H1 (cell line): ENCODE data around the gene RBM19.

ENCODE experiments used
- CTBP2 ChIP-seq: IDR thresholded peaks from 2 replicates; pipeline ENCODE4 v1.7.0; 2011; ENCODE audit warnings: borderline replicate concordance, mild to moderate bottlenecking, moderate library complexity, mixed read lengths, low read length; ENCODE audit not compliant: insufficient read depth, insufficient read length
- POLR2AphosphoS5 ChIP-seq: IDR thresholded peaks from 2 replicates; pipeline ENCODE4 v1.6.1; 2011; ENCODE audit warnings: low read depth, low read length
- TF ChIP-seq, protein P1 (sequence below): fragments of 300-600 bp; sonication (generic); IDR thresholded peaks from 2 replicates; pipeline ENCODE4 v1.7.1; 2012; ENCODE audit warnings: low read length, moderate library complexity, mild to moderate bottlenecking, inconsistent platforms; ENCODE audit not compliant: insufficient replicate concordance
- TF ChIP-seq, protein P2 (sequence below): IDR thresholded peaks from 2 replicates; pipeline ENCODE4 v1.6.1; 2012; ENCODE audit warnings: low read length, inconsistent platforms

DNA sequence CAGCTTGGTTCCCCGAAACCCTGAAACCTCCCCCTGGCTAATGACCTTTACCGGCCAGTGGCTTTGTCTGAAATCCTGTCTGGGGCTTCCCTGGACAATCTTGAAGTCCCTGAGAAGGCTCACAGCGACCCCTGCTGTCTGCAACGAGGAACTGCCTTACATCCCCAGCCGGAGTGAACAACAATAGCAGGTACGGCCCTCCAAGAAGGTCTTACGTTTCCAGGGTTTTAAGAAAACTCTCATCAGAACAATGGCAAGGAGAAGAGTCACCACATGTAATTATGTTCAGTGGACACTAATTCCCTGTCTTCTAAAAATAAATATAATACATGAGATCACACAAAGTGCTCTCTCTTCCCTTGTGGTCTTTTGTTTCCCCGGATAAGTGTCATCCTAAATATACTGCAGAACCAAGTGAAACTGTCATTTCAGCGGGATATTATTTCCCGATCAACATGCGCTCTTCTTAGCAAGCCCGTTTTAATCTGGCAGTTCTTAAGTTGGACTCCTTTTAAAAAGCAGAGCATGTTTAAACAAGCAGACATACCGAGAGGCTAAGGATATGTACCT, 53.3 kb downstream of the RBM19 start:
- no peak for TF ChIP-seq POLR2AphosphoS5
- TF ChIP-seq, protein P1, sequence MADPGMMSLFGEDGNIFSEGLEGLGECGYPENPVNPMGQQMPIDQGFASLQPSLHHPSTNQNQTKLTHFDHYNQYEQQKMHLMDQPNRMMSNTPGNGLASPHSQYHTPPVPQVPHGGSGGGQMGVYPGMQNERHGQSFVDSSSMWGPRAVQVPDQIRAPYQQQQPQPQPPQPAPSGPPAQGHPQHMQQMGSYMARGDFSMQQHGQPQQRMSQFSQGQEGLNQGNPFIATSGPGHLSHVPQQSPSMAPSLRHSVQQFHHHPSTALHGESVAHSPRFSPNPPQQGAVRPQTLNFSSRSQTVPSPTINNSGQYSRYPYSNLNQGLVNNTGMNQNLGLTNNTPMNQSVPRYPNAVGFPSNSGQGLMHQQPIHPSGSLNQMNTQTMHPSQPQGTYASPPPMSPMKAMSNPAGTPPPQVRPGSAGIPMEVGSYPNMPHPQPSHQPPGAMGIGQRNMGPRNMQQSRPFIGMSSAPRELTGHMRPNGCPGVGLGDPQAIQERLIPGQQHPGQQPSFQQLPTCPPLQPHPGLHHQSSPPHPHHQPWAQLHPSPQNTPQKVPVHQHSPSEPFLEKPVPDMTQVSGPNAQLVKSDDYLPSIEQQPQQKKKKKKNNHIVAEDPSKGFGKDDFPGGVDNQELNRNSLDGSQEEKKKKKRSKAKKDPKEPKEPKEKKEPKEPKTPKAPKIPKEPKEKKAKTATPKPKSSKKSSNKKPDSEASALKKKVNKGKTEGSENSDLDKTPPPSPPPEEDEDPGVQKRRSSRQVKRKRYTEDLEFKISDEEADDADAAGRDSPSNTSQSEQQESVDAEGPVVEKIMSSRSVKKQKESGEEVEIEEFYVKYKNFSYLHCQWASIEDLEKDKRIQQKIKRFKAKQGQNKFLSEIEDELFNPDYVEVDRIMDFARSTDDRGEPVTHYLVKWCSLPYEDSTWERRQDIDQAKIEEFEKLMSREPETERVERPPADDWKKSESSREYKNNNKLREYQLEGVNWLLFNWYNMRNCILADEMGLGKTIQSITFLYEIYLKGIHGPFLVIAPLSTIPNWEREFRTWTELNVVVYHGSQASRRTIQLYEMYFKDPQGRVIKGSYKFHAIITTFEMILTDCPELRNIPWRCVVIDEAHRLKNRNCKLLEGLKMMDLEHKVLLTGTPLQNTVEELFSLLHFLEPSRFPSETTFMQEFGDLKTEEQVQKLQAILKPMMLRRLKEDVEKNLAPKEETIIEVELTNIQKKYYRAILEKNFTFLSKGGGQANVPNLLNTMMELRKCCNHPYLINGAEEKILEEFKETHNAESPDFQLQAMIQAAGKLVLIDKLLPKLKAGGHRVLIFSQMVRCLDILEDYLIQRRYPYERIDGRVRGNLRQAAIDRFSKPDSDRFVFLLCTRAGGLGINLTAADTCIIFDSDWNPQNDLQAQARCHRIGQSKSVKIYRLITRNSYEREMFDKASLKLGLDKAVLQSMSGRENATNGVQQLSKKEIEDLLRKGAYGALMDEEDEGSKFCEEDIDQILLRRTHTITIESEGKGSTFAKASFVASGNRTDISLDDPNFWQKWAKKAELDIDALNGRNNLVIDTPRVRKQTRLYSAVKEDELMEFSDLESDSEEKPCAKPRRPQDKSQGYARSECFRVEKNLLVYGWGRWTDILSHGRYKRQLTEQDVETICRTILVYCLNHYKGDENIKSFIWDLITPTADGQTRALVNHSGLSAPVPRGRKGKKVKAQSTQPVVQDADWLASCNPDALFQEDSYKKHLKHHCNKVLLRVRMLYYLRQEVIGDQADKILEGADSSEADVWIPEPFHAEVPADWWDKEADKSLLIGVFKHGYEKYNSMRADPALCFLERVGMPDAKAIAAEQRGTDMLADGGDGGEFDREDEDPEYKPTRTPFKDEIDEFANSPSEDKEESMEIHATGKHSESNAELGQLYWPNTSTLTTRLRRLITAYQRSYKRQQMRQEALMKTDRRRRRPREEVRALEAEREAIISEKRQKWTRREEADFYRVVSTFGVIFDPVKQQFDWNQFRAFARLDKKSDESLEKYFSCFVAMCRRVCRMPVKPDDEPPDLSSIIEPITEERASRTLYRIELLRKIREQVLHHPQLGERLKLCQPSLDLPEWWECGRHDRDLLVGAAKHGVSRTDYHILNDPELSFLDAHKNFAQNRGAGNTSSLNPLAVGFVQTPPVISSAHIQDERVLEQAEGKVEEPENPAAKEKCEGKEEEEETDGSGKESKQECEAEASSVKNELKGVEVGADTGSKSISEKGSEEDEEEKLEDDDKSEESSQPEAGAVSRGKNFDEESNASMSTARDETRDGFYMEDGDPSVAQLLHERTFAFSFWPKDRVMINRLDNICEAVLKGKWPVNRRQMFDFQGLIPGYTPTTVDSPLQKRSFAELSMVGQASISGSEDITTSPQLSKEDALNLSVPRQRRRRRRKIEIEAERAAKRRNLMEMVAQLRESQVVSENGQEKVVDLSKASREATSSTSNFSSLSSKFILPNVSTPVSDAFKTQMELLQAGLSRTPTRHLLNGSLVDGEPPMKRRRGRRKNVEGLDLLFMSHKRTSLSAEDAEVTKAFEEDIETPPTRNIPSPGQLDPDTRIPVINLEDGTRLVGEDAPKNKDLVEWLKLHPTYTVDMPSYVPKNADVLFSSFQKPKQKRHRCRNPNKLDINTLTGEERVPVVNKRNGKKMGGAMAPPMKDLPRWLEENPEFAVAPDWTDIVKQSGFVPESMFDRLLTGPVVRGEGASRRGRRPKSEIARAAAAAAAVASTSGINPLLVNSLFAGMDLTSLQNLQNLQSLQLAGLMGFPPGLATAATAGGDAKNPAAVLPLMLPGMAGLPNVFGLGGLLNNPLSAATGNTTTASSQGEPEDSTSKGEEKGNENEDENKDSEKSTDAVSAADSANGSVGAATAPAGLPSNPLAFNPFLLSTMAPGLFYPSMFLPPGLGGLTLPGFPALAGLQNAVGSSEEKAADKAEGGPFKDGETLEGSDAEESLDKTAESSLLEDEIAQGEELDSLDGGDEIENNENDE = no peak
- TF ChIP-seq, protein P2, sequence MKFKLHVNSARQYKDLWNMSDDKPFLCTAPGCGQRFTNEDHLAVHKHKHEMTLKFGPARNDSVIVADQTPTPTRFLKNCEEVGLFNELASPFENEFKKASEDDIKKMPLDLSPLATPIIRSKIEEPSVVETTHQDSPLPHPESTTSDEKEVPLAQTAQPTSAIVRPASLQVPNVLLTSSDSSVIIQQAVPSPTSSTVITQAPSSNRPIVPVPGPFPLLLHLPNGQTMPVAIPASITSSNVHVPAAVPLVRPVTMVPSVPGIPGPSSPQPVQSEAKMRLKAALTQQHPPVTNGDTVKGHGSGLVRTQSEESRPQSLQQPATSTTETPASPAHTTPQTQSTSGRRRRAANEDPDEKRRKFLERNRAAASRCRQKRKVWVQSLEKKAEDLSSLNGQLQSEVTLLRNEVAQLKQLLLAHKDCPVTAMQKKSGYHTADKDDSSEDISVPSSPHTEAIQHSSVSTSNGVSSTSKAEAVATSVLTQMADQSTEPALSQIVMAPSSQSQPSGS = no peak
- no peak for TF ChIP-seq CTBP2
